Uterus (tissue), 4 donors: ENCODE data around the gene TTC3. TPM values are rescaled to one million over a fixed set of nuclear protein-coding genes. Genes with fewer than 3 reads are reported as not detected.

Source experiments
- DNase-seq, 2 donors: peaks; one replicate each; pipeline ENCODE4 v3.0.0-alpha.2; 2019 to 2020
- H3K27ac ChIP-seq, 2 donors: fragments of 200-600 bp; sonication (generic); 1 replicate in 1 of 2; 2 replicates in 1 of 2; pipeline ENCODE4 v1.5.1; 2016 to 2018
- H3K27me3 ChIP-seq, 2 donors: fragments of 200-600 bp; sonication (generic); one replicate each; pipeline ENCODE4 v1.5.1; 2018 to 2019; ENCODE audit warnings: control low read depth in 1 of 2
- H3K36me3 ChIP-seq, 2 donors: fragments of 200-600 bp; sonication (generic); one replicate each; pipeline ENCODE4 v1.5.1; 2019; ENCODE audit warnings: control low read depth in 1 of 2
- H3K4me1 ChIP-seq, 2 donors: fragments of 200-600 bp; sonication (generic); one replicate each; pipeline ENCODE4 v1.5.1; 2018 to 2019; ENCODE audit warnings: control low read depth in 1 of 2
- H3K4me3 ChIP-seq, 2 donors: fragments of 200-600 bp; sonication (generic); 1 replicate in 1 of 2; 2 replicates in 1 of 2; pipeline ENCODE4 v1.5.1; 2018 to 2019; ENCODE audit warnings: mild to moderate bottlenecking in 1 of 2
- H3K9me3 ChIP-seq, 2 donors: fragments of 200-600 bp; sonication (generic); one replicate each; pipeline ENCODE4 v1.5.1; 2019; ENCODE audit warnings: control low read depth in 1 of 2
- POLR2A ChIP-seq, 2 donors: fragments of 450-650 bp; IDR thresholded peaks; one replicate each; pipeline ENCODE4 v1.6.1; 2016; ENCODE audit warnings: antibody characterized with exemption in 2 of 2, mild to moderate bottlenecking in 1 of 2, moderate library complexity in 1 of 2
- intact Hi-C: fragments of 100-400 bp; cut with DNase I; formaldehyde crosslinking; loops from one replicate; pipeline ENCODE4 v1.15.1; 2023; ENCODE audit warnings: low total_unique reads
- total RNA-seq, 4 donors: library from RNA; depleted of rRNA in 3 of 4; stranded (reverse); fragments of >200 nt in 3 of 4; gene quantifications; one replicate each; pipeline versions ENCODE4 v1.1.0 to v1.2.4, GENCODE V29; 2014 to 2023
- TF ChIP-seq, protein P1 (sequence below), 4 experiments: fragments of 200-600 bp in 2 of 4; fragments of 450-650 bp in 2 of 4; sonication (generic) in 2 of 4; IDR thresholded peaks; one replicate each; pipeline ENCODE4 v1.5.1; 2016 to 2019; ENCODE audit warnings: antibody characterized with exemption in 4 of 4, mild to moderate bottlenecking in 2 of 4, moderate library complexity in 1 of 4
- donor health status: DM: yes; HTN: yes; CAD: no.

The TTC3 gene
- total RNA-seq, 4 donors from 2014 or later = 104 to 522 (median 193) TPM

DNA sequence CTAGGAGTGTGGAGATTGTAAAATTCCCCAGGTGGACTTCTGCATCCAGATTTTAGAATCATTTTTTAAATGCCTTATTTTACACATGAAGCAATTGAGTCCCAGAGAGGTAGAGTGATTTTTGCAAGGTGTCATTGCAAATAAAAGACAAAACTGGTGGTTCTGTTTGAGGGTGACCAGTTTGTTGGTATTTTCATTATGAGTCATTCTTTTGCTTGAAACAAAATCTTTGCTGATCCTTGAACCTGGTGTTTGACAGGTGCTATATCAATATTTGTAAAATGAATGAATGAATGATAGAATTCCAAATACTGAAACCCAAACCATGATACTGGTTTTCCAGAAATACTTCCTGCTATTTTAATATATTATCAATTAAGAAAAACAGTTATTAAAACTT is 44.1 kb downstream of the TTC3 start:
- H3K4me3 ChIP-seq = no peak overlapping the region
- H3K27me3 ChIP-seq = no peaks in the 10 kb centered on the region
- H3K9me3 ChIP-seq = no peaks in the 10 kb centered on the region
- no peaks in the 10 kb centered on the region for H3K4me1 ChIP-seq
- no peak for DNase-seq
- H3K36me3 ChIP-seq = no peaks in the 10 kb centered on the region
- H3K27ac ChIP-seq = no peak overlapping the region
- TF ChIP-seq, protein P1, sequence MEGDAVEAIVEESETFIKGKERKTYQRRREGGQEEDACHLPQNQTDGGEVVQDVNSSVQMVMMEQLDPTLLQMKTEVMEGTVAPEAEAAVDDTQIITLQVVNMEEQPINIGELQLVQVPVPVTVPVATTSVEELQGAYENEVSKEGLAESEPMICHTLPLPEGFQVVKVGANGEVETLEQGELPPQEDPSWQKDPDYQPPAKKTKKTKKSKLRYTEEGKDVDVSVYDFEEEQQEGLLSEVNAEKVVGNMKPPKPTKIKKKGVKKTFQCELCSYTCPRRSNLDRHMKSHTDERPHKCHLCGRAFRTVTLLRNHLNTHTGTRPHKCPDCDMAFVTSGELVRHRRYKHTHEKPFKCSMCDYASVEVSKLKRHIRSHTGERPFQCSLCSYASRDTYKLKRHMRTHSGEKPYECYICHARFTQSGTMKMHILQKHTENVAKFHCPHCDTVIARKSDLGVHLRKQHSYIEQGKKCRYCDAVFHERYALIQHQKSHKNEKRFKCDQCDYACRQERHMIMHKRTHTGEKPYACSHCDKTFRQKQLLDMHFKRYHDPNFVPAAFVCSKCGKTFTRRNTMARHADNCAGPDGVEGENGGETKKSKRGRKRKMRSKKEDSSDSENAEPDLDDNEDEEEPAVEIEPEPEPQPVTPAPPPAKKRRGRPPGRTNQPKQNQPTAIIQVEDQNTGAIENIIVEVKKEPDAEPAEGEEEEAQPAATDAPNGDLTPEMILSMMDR (IDR thresholded peaks at IDR 0.05) = no peak
- TF ChIP-seq POLR2A (IDR thresholded peaks at IDR 0.05) = no peak
- intact Hi-C loops = no loop called here

DNA sequence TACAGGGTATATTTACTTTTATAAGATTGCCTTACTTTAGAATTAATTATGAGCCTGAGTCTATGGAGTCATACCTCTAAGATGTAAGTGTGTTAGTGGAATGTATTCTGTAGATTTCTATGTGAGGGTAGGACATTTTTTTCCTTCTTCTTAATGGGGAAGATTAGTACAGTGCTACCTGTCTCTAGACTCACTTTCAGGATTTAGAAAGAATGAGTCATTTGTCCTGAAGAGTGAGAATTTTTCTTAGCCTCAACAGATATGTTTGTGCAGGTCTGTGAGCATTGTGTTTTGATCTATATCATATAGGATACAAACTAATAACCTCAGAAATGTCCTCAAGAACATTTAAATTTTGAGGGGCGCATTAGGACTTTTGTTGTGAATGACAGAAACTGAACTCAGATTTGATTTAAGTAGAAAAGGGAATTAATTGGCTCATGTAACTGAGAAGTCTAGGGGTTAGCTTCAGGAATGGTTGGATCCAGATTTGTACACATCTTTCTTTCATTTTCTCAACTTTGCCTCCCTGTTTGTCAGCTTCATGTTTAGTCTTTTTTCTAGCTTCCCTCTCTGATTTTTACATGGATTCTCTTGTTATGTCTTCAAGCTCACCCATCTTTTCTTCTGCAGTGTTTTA is 45.3 kb downstream of the TTC3 start:
- TF ChIP-seq, protein P1 (IDR thresholded peaks at IDR 0.05) = no peak
- TF ChIP-seq POLR2A (IDR thresholded peaks at IDR 0.05) = no peak
- intact Hi-C loops = no loop called here
- Histone ChIP-seq H3K36me3 (no peaks in the 10 kb centered on the region), H3K27me3 (no peaks in the 10 kb centered on the region), H3K4me1 (no peaks in the 10 kb centered on the region), H3K4me3 (no peak overlapping the region), H3K9me3 (no peaks in the 10 kb centered on the region), H3K27ac (no peak overlapping the region)
- DNase-seq = no peak

DNA sequence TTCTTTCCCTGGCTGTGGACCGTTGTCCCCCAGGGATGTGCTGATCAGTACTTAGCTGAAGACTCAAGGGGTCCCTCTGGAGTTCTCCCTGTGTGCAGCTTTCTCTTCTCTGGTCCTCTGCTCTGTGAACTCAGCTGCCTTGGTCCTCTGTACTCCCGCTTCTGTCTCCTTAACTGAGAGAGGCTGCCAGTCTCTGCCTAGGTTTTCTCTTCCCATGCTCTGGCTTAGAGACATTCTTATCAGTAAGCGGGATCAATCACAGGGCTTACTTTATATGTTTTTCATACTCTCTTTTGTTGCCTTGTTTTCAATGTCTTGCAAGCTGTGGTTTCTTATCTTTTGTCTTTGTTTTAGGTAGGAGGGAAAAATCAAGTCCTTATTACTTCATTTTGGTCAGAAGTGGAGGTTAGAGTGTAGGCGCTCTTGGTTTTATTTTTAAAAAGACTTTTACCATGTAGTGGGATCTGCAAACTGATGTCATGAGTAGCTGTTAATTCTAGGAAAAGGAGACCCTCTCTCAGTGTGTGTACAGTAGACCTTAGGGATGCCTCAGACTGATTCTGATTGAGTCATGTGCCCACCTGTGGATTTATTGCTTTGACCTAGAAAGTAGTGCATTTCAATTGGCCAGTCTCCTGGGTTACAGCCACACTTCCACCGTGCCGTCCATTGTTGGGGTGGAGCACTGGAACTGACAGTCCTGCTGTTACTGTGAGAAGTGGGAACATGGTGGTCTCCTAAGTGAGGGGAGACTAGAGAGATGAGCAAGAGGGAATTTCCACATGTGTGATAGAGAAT is 46.6 kb downstream of the TTC3 start:
- no peak overlapping the region for H3K4me3 ChIP-seq
- no peaks in the 10 kb centered on the region for H3K9me3 ChIP-seq
- no peak overlapping the region for H3K27ac ChIP-seq
- no peaks in the 10 kb centered on the region for H3K36me3 ChIP-seq
- H3K4me1 ChIP-seq = no peaks in the 10 kb centered on the region
- DNase-seq = no peak
- no peak for TF ChIP-seq POLR2A (IDR thresholded peaks at IDR 0.05)
- TF ChIP-seq, protein P1 (IDR thresholded peaks at IDR 0.05) = no peak
- intact Hi-C loops = no loop called here
- no peaks in the 10 kb centered on the region for H3K27me3 ChIP-seq

DNA sequence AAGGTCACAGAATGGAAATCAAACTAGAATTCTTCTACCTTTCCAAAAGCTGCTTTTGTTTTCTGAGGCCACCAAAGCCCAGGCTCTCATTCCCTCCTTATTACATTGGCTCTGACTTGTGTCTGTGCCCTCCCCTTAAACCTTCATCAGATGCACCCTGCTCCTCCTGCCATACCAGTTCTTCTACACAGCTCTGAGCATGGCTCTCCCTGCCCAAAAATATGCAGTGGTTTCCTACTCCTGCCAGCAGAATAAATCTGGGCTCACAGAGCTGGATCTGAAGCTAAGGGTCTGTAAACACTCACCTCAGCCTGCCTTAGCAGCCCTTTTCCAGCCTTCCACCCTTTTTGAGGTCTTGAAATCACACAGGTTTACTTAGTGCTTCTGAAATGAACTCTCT is 55.0 kb downstream of the TTC3 start:
- DNase-seq = no peak
- no peak overlapping the region for H3K27ac ChIP-seq
- no peak overlapping the region for H3K4me3 ChIP-seq
- H3K4me1 ChIP-seq = no peaks in the 10 kb centered on the region
- no peaks in the 10 kb centered on the region for H3K36me3 ChIP-seq
- H3K9me3 ChIP-seq = no peaks in the 10 kb centered on the region
- TF ChIP-seq, protein P1 (IDR thresholded peaks at IDR 0.05) = no peak
- TF ChIP-seq POLR2A (IDR thresholded peaks at IDR 0.05) = no peak
- intact Hi-C loops = no loop called here
- no peaks in the 10 kb centered on the region for H3K27me3 ChIP-seq

DNA sequence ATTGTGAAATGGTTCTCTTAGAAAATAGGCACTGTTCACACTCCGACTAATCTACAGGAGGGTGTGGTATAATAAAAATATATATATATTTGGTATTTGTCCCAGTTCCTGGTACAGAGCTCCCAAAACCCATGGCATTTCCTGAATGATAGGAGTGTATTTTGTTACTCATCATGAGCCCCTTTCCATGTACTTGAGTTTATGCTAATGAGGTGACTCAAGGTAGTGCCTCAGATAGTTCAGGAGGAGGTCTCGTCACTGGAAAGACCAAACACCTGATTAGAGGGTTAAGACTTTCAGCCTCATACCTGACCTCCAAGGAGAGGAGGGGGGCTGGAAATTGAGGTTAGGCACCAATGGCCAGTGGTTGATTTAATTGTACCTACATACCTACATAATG is 57.9 kb downstream of the TTC3 start:
- no peaks in the 10 kb centered on the region for H3K36me3 ChIP-seq
- intact Hi-C loops = no loop called here
- TF ChIP-seq, protein P1 (IDR thresholded peaks at IDR 0.05) = no peak
- no peak for TF ChIP-seq POLR2A (IDR thresholded peaks at IDR 0.05)
- no peaks in the 10 kb centered on the region for H3K27me3 ChIP-seq
- DNase-seq = no peak
- H3K9me3 ChIP-seq = no peaks in the 10 kb centered on the region
- H3K4me1 ChIP-seq = no peaks in the 10 kb centered on the region
- no peak overlapping the region for H3K4me3 ChIP-seq
- H3K27ac ChIP-seq = no peak overlapping the region
